ENCODE results near the gene GASK1A.

GASK1A gene

GRCh38 chr3:43081796-43082195 is 102.7 kb downstream of the GASK1A start:
- H3K4me2 ChIP-seq (ENCODE audit: low read length) = no peak overlapping the region
- no peak overlapping the region for H3K9ac ChIP-seq (ENCODE audit: low read length)
- H2AFZ ChIP-seq (ENCODE audit: low read depth, low read length) = no peak overlapping the region
- H3K9me3 ChIP-seq (ENCODE audit: insufficient read depth, low read length) = no peaks in the 10 kb centered on the region
- no peak for TF ChIP-seq EZH2phosphoT487 (IDR thresholded peaks at IDR 0.05; ENCODE audit: low read depth)
- no peak for TF ChIP-seq CTCF (IDR thresholded peaks at IDR 0.05; ENCODE audit: low read depth, low read length)
- no peaks in the 10 kb centered on the region for H3K36me3 ChIP-seq (replicated peaks; ENCODE audit: low read depth, low read length)
- H3K27me3 ChIP-seq (ENCODE audit: low read depth, low read length) = peaks cover 6% of the 10 kb centered on the region; the same call in 1 of the 2 replicates
- H3K4me3 ChIP-seq (ENCODE audit: low read length) = no peak overlapping the region
- no peaks in the 10 kb centered on the region for H4K20me1 ChIP-seq (ENCODE audit: insufficient read depth, low read length)
- no peak overlapping the region for H3K27ac ChIP-seq (ENCODE audit: low read length)
- H3K79me2 ChIP-seq (ENCODE audit: low read length) = no peaks in the 10 kb centered on the region
- no peaks in the 10 kb centered on the region for H3K4me1 ChIP-seq (ENCODE audit: low read length)

- TF ChIP-seq EZH2phosphoT487 (IDR thresholded peaks at IDR 0.05; ENCODE audit: low read depth) (no peak), CTCF (IDR thresholded peaks at IDR 0.05; ENCODE audit: low read depth, low read length) (no peak)
- no peaks in the 10 kb centered on the region for H3K36me3 ChIP-seq (replicated peaks; ENCODE audit: low read depth, low read length)
- H3K27me3 ChIP-seq (ENCODE audit: low read depth, low read length) = peaks cover 6% of the 10 kb centered on the region; the same call in 1 of the 2 replicates
- no peak overlapping the region for H3K4me3 ChIP-seq (ENCODE audit: low read length)
- H3K9me3 ChIP-seq (ENCODE audit: insufficient read depth, low read length) = no peaks in the 10 kb centered on the region
- no peak overlapping the region for H3K27ac ChIP-seq (ENCODE audit: low read length)
- H3K9ac ChIP-seq (ENCODE audit: low read length) = no peak overlapping the region
- H3K4me2 ChIP-seq (ENCODE audit: low read length) = no peak overlapping the region
- H3K4me1 ChIP-seq (ENCODE audit: low read length) = no peaks in the 10 kb centered on the region
- no peaks in the 10 kb centered on the region for H4K20me1 ChIP-seq (ENCODE audit: insufficient read depth, low read length)
- H3K79me2 ChIP-seq (ENCODE audit: low read length) = no peaks in the 10 kb centered on the region
- no peak overlapping the region for H2AFZ ChIP-seq (ENCODE audit: low read depth, low read length)
Measured at GRCh38 chr3:43082457-43082856, 103.3 kb downstream of the GASK1A start.

- Histone ChIP-seq H3K36me3 (replicated peaks; ENCODE audit: low read depth, low read length) (no peaks in the 10 kb centered on the region), H3K9me3 (ENCODE audit: insufficient read depth, low read length) (no peaks in the 10 kb centered on the region), H3K79me2 (ENCODE audit: low read length) (no peaks in the 10 kb centered on the region), H3K27me3 (ENCODE audit: low read depth, low read length) (peaks cover 27% of the 10 kb centered on the region), H3K4me3 (ENCODE audit: low read length) (no peak overlapping the region), H3K9ac (ENCODE audit: low read length) (no peak overlapping the region), H3K27ac (ENCODE audit: low read length) (no peak overlapping the region), H3K4me2 (ENCODE audit: low read length) (no peak overlapping the region), H2AFZ (ENCODE audit: low read depth, low read length) (no peak overlapping the region), H4K20me1 (ENCODE audit: insufficient read depth, low read length) (no peaks in the 10 kb centered on the region), H3K4me1 (ENCODE audit: low read length) (no peaks in the 10 kb centered on the region)
- TF ChIP-seq CTCF (IDR thresholded peaks at IDR 0.05; ENCODE audit: low read depth, low read length) (no peak), EZH2phosphoT487 (IDR thresholded peaks at IDR 0.05; ENCODE audit: low read depth) (no peak)
Measured at GRCh38 chr3:43086460-43087165, 107.5 kb downstream of the GASK1A start.

- Histone ChIP-seq H3K36me3 (replicated peaks; ENCODE audit: low read depth, low read length) (no peaks in the 10 kb centered on the region), H3K4me3 (ENCODE audit: low read length) (no peak overlapping the region), H2AFZ (ENCODE audit: low read depth, low read length) (no peak overlapping the region), H3K9ac (ENCODE audit: low read length) (no peak overlapping the region), H3K4me1 (ENCODE audit: low read length) (no peaks in the 10 kb centered on the region), H4K20me1 (ENCODE audit: insufficient read depth, low read length) (no peaks in the 10 kb centered on the region), H3K4me2 (ENCODE audit: low read length) (no peak overlapping the region), H3K27ac (ENCODE audit: low read length) (no peak overlapping the region), H3K27me3 (ENCODE audit: low read depth, low read length) (peaks cover 27% of the 10 kb centered on the region), H3K79me2 (ENCODE audit: low read length) (no peaks in the 10 kb centered on the region), H3K9me3 (ENCODE audit: insufficient read depth, low read length) (no peaks in the 10 kb centered on the region)
- TF ChIP-seq EZH2phosphoT487 (IDR thresholded peaks at IDR 0.05; ENCODE audit: low read depth) (no peak), CTCF (IDR thresholded peaks at IDR 0.05; ENCODE audit: low read depth, low read length) (peak; percentile 59)
Measured at GRCh38 chr3:43087249-43087776, 108.2 kb downstream of the GASK1A start.

Measured in OCI-LY3 (cell line).